ENCODE results near the gene PCAT6.

DNA sequence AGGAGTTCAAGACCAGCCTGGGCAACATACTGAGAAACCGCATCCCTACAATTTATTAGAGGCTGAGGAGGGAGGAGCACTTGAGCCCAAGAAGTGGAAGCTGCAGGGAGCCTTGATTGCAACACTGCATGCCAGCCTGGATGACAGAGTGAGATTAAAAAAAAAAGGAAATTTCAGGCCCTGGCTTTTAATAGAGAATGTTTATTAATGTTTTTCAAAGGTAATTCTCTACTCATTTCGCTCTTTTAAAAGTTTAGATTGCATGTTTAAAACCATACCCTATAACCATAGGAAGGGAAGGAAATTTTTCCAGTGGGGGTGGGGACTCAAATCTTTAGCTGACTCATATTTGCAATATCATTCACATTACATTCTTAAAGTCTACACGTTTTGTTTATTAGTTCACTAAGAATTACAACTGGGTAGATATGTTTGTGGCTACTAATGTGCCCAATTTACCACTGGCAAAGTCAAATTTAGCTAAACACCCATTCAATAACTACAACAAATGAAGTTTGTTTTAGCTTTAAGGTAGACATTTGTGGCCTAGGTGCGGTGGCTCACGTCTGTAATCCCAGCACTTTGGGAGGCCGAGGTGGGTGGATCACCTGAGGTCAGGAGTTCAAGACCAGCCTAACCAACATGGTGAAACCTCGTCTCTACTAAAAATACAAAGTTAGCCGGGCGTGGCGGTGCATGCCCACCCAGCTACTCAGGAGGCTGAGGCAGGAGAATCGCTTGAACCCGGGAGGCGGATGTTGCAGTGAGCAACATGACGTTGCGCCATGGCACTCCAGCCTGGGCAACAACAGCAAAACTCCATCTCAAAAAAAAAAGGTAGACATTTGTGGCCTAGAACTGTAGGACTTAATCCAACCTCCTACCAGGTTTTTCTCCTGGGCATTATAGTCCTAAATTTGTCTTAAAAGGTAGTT, 7.5 kb upstream of the PCAT6 start:
- no peak for TF ChIP-seq EZH2 (IDR thresholded peaks at IDR 0.05)
- TF ChIP-seq POLR2AphosphoS5 (IDR thresholded peaks at IDR 0.05; ENCODE audit: borderline replicate concordance, low read depth, low read length), result no peak
